VCaP (cell line): ENCODE measurements around the gene RIC3.

ENCODE experiments used
- H3K27ac ChIP-seq: fragments of 450-650 bp; 2 replicates; pipeline ENCODE4 v1.5.1; 2017
- CTCF ChIP-seq: fragments of 450-650 bp; conservative IDR thresholded peaks from 2 replicates; pipeline ENCODE4 v1.5.1; 2017; ENCODE audit warnings: mild to moderate bottlenecking, moderate library complexity

RIC3 gene

GRCh38 chr11:8207080-8208000 is 38.5 kb upstream of the RIC3 start:
- no peak overlapping the region for H3K27ac ChIP-seq
- TF ChIP-seq CTCF, result no peak

- no peak overlapping the region for H3K27ac ChIP-seq
- TF ChIP-seq CTCF, result no peak
Measured at GRCh38 chr11:8206251-8207079, 37.6 kb upstream of the RIC3 start.

GRCh38 chr11:8205566-8205965 is 36.7 kb upstream of the RIC3 start:
- TF ChIP-seq CTCF, result no peak
- H3K27ac ChIP-seq, result no peak overlapping the region

- no peak overlapping the region for H3K27ac ChIP-seq
- no peak for TF ChIP-seq CTCF
Measured at GRCh38 chr11:8204596-8204995, 35.8 kb upstream of the RIC3 start.

- no peak overlapping the region for H3K27ac ChIP-seq
- no peak for TF ChIP-seq CTCF
Measured at GRCh38 chr11:8204025-8204424, 35.2 kb upstream of the RIC3 start.

- TF ChIP-seq CTCF, result no peak
- no peak overlapping the region for H3K27ac ChIP-seq
Measured at GRCh38 chr11:8203414-8203715, 34.5 kb upstream of the RIC3 start.
